Nephron (organoid): Measurements from ENCODE around the gene AHI1.

Source experiments
- H3K27ac Mint-ChIP-seq, 3 experiments: 2 replicates each; pipeline ENCODE4 v1.8.0; 2020; ENCODE audit warnings: mixed read lengths in 3 of 3, mild to moderate bottlenecking in 2 of 3, moderate library complexity in 1 of 3
- H3K27me3 Mint-ChIP-seq: 2 replicates; pipeline ENCODE4 v1.8.0; 2021; ENCODE audit warnings: low read depth, mild to moderate bottlenecking, moderate library complexity, mixed read lengths
- H3K36me3 Mint-ChIP-seq: 2 replicates; pipeline ENCODE4 v1.8.0; 2020; ENCODE audit warnings: low read depth, mixed read lengths
- H3K4me1 Mint-ChIP-seq: 2 replicates; pipeline ENCODE4 v1.8.0; 2020; ENCODE audit warnings: mixed read lengths
- H3K4me3 Mint-ChIP-seq, 3 experiments: 2 replicates each; pipeline ENCODE4 v1.8.0; 2020; ENCODE audit warnings: mild to moderate bottlenecking in 3 of 3, mixed read lengths in 3 of 3, moderate library complexity in 2 of 3
- H3K9me3 Mint-ChIP-seq: 2 replicates; pipeline ENCODE4 v1.8.0; 2020; ENCODE audit warnings: mixed read lengths
- TF ChIP-seq, protein P1 (sequence below), 3 experiments: fragments of 200-600 bp; sonication (generic); IDR thresholded peaks; one replicate each; pipeline ENCODE4 v1.5.0; 2021; ENCODE audit warnings: antibody characterized with exemption in 3 of 3; ENCODE audit not compliant: unreplicated experiment in 3 of 3

AHI1 gene

DNA sequence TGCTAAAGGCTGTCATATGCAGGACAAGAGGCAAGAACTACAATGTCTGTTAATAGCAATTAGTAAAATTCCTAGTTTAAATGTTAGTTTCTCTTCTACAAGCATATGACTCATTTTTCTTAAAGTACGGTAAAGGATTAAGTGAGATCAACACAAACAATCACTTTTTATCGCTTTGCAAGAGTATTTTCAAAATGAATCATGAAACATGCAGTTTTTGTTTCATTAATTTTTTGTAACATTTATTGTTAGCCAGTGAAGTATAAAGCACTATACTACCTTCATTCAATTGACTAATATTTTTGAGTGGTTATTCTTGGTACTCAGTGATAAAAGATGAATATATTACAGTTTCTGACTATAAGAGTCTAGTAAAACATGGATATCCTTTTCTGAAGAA, 138.6 kb downstream of the AHI1 start:
- peaks cover 10% of the 10 kb centered on the region for H3K9me3 Mint-ChIP-seq
- H3K27ac Mint-ChIP-seq, result no peak overlapping the region
- H3K36me3 Mint-ChIP-seq, result peaks cover 10% of the 10 kb centered on the region
- H3K4me1 Mint-ChIP-seq, result no peaks in the 10 kb centered on the region
- no peak overlapping the region for H3K4me3 Mint-ChIP-seq
- no peaks in the 10 kb centered on the region for H3K27me3 Mint-ChIP-seq
- TF ChIP-seq, protein P1, sequence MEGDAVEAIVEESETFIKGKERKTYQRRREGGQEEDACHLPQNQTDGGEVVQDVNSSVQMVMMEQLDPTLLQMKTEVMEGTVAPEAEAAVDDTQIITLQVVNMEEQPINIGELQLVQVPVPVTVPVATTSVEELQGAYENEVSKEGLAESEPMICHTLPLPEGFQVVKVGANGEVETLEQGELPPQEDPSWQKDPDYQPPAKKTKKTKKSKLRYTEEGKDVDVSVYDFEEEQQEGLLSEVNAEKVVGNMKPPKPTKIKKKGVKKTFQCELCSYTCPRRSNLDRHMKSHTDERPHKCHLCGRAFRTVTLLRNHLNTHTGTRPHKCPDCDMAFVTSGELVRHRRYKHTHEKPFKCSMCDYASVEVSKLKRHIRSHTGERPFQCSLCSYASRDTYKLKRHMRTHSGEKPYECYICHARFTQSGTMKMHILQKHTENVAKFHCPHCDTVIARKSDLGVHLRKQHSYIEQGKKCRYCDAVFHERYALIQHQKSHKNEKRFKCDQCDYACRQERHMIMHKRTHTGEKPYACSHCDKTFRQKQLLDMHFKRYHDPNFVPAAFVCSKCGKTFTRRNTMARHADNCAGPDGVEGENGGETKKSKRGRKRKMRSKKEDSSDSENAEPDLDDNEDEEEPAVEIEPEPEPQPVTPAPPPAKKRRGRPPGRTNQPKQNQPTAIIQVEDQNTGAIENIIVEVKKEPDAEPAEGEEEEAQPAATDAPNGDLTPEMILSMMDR (IDR thresholded peaks at IDR 0.05; ENCODE audit: unreplicated experiment in 3 of 3), result no peak

DNA sequence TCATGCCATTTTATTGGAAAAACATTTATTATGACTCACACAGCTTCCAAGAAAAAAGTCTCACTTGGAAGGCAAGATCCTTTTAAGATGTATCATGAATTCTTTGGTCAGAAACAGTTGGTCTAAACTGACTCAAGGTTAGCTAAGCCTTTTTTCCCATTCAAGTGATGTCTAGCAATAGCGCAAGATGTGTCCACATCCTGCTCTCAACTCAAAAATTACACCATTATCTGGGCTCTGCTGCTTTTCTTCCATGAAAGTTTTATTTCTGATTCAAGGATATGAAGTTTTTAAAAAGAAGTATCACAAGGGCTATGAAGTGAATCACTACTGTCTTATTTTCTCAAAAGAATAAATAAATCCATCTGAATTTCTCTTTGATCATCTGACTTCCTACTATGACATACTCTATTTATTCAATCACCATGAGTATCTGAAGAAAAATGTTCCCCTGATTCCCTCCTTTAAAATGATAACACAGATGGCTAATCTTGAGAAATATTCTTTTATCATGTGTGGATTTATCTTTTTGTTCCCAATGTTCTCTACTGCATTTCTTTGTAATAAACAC, 139.2 kb downstream of the AHI1 start:
- H3K4me1 Mint-ChIP-seq, result no peaks in the 10 kb centered on the region
- TF ChIP-seq, protein P1 (IDR thresholded peaks at IDR 0.05; ENCODE audit: unreplicated experiment in 3 of 3), result no peak
- no peaks in the 10 kb centered on the region for H3K27me3 Mint-ChIP-seq
- H3K9me3 Mint-ChIP-seq, result peaks cover 10% of the 10 kb centered on the region
- H3K36me3 Mint-ChIP-seq, result peaks cover 10% of the 10 kb centered on the region
- no peak overlapping the region for H3K27ac Mint-ChIP-seq
- H3K4me3 Mint-ChIP-seq, result no peak overlapping the region

DNA sequence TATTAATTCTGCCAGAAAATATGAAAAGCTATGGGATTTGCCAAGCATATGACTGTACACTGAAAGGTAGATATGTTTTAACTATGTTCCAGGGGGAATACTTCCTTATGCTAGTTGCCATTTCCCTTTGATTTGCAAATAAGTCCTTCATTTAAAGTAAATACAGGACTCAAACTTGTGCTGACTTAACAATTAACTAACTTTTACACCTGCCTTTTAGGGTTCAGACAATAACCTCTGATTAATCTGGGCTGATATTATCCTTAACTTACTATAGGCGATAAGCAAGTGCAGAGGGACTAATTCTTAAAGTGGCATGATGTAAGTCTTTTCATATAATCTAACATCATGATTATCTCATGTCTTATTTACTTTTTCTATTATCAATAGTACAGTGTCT, 143.1 kb downstream of the AHI1 start:
- TF ChIP-seq, protein P1 (IDR thresholded peaks at IDR 0.05; ENCODE audit: unreplicated experiment in 3 of 3), result no peak
- Mint-ChIP-seq H3K9me3 (no peaks in the 10 kb centered on the region), H3K27me3 (no peaks in the 10 kb centered on the region), H3K4me3 (no peak overlapping the region), H3K27ac (no peak overlapping the region), H3K4me1 (no peaks in the 10 kb centered on the region), H3K36me3 (no peaks in the 10 kb centered on the region)

DNA sequence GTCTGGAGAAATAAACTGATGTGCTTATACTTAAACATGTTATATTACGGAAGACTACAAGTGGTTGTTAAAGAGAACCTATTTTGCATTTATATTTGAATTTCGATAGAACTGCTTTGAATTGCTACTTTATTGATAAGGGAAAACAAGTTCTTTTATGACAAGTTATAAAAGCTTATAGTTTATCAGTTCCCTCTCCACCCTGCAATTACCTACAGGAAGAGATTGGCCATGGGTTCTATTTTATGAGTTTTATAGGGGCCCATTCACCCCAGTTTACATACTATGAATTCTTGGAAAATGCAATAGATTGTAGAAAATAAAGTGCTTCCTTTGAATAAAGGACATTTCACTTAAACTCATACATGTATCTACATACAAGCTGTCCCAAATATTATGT, 144.4 kb downstream of the AHI1 start:
- no peak overlapping the region for H3K27ac Mint-ChIP-seq
- no peaks in the 10 kb centered on the region for H3K9me3 Mint-ChIP-seq
- H3K4me3 Mint-ChIP-seq, result no peak overlapping the region
- TF ChIP-seq, protein P1 (IDR thresholded peaks at IDR 0.05; ENCODE audit: unreplicated experiment in 3 of 3), result no peak
- no peaks in the 10 kb centered on the region for H3K36me3 Mint-ChIP-seq
- no peaks in the 10 kb centered on the region for H3K27me3 Mint-ChIP-seq
- H3K4me1 Mint-ChIP-seq, result no peaks in the 10 kb centered on the region

DNA sequence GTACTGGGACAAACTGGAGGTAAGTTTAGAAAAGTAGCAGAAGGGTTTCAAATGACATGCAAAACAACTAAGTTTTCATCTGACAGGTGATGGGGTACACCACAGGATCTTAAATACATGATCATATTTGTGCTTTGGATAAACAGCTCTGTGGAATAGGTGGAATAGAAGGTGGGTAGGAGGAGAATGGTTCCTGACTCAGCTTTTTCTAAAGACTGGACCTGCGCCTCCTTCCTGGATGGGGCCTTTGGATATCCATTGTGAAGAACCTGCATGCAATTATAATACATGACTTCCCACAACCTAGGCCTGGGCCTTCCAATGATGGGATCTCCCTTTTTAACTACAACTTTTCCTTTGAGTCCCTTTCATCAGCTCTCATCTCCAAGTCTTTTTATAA, 145.9 kb downstream of the AHI1 start:
- Mint-ChIP-seq H3K27me3 (no peaks in the 10 kb centered on the region), H3K4me1 (no peaks in the 10 kb centered on the region), H3K27ac (no peak overlapping the region), H3K36me3 (no peaks in the 10 kb centered on the region), H3K9me3 (no peaks in the 10 kb centered on the region), H3K4me3 (no peak overlapping the region)
- TF ChIP-seq, protein P1 (IDR thresholded peaks at IDR 0.05; ENCODE audit: unreplicated experiment in 3 of 3), result no peak

DNA sequence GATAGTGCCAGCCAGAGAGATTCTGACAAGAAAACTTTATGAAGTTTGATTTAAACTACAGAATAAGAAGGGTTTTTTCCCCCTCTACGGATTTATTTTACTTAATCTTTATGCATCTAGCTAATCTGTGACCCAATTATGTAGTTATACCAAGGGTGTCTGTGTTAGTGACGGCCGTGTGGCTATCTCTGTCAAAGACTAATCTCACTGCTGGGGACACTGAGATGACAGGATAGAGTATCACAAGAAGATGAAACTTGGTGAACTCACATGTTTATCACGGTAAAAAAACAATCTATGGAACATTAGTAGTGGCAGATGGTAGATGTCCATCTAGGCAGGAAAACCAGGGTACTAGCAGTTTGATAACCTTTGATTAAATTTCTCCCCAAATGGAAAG, 149.7 kb downstream of the AHI1 start:
- H3K4me1 Mint-ChIP-seq, result no peaks in the 10 kb centered on the region
- no peak overlapping the region for H3K4me3 Mint-ChIP-seq
- TF ChIP-seq, protein P1 (IDR thresholded peaks at IDR 0.05; ENCODE audit: unreplicated experiment in 3 of 3), result no peak
- H3K27ac Mint-ChIP-seq, result no peak overlapping the region
- H3K27me3 Mint-ChIP-seq, result no peaks in the 10 kb centered on the region
- H3K9me3 Mint-ChIP-seq, result no peaks in the 10 kb centered on the region
- peaks cover 6% of the 10 kb centered on the region for H3K36me3 Mint-ChIP-seq
